NCI-H128 (cell line): ENCODE data around the gene INPP4A.

Experiments
- DNase-seq: peaks from one replicate; lab custom pipeline; 2025; ENCODE audit not compliant: unreplicated experiment; lab: John Stamatoyannopoulos, UW

Gene INPP4A

DNA sequence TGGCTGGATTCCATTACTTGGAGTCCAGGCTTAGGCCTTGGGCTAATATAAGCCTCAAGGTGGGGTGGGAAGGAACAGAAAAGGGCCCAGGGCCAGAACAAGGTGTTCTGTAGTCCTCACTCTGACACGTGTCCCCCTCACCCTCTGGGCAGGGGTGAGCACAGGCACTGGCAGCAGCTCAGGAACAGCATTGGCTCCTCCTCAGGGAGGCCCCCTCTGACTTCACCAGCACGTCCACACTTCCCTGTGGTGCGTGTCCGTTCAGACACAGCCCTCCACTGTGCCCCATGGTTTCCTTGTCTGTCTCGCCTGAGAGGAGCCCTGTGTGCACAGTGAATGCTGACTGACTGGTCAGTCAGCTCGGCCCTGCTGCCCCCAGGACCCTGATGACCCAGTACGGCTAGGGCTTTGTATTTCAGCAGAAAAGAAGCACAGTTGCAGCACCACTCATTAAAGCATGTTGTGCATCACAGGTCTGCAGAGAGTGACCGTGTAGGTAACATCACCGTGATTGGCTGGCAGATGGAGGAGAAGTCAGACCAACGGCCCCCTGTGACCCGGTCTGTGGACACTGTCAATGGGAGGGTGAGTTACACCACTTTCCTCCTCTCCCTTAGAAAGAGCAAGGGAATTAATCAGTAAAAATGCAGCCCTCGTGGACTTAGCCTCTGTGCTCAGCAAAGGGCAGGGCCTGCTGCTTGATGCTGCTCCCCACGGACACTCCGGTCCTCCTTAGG, 92.9 kb downstream of the INPP4A start:
- DNase-seq: no peak

DNA sequence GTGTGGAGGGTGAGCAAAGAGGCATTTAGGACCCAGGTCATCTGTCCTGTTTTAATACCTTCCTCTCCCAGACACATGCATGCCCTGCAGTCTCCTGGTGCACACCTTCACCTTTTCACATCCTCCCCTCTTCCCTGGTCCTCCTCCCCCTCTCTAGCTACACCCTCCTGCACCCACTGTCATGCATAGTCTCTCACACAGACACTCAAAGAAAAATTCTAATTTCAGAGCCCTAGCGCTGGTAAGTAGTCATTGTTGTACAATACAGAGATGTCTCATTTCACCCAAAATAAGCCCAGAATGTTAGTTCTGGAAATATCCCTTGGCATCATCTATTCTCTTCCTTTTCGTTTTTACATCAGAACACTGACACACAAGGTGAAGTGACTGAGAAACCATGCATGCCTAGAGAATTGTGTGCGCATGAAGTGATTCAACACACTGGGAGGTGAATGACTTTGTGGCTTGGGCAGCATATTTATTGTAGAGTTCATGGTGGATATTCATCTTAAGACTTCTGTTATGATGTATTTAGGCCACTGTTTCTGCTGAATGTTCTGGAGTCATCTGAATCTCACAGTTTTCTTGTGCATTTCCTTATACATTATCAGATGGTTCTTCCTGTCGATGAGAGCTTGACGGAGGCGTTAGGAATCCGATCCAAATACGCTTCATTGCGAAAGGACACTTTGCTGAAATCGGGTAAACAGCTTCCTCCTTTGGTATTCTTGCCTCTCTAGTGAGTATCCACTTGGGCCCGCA, 93.8 kb downstream of the INPP4A start:
- no peak for DNase-seq

DNA sequence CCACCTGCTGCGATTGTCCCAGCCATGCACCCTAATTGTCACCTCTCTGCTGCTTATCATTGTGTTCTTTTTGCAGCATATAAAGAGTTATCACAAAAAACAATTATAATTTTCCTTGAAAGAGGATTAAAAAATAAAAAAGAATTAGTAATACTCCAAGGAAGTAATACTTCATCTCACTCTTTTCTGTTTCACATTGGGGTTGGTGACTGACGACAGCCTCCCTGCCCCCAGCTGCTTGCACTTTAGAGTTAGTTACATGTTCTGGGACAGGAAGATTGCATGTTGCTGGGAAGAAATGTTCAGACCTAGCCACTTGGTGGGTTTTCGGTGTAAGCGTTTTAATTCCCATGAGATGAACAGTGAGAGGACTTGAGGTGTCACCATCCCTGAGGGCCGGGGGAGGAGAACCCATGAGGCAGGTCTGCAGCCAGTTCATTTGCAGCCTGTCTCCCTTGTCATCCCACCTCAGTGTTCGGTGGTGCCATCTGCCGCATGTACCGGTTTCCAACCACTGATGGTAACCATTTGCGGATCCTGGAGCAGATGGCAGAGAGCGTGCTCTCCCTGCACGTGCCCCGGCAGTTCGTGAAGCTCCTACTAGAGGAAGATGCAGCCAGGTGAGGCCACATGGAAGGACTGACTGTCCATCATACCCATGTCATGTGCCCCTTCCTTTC, 94.5 kb downstream of the INPP4A start:
- no peak for DNase-seq

DNA sequence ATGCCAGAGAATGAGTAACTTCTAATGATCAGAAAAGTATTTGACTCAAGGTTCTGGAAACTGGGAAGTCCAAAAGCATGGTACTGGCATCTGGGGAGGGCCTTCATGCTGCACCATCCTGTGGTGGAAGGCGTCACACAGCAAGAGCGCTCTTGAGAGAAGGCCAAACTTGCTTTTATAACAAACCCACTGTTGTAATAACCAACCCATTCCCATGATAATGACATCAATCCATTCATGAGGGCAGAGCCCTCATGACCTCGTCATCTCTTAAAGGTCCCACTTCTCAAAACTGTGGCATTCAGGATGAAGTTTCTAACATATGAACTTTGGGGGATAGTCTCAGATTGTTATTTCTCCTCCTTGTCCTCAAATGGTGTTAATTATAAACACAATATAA, 95.9 kb downstream of the INPP4A start:
- DNase-seq: no peak

DNA sequence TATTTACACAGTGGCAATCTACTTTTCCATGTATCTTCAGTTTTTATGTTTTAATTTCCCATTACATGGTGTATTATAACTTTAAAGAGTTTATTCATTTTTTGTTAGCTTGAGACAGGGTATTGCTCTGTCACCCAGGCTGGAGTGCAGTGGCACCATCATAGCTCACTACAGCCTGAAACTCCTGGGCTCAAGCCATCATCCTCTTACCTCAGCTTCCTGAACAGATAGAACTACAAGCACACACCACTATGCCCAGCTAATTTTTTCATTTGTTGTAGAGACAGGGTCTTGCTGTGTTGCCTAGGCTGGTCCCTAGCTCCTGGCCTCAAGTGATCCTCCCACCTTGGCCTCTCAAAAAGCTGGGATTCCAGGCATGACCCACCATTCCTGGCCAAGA, 96.8 kb downstream of the INPP4A start:
- DNase-seq: no peak

DNA sequence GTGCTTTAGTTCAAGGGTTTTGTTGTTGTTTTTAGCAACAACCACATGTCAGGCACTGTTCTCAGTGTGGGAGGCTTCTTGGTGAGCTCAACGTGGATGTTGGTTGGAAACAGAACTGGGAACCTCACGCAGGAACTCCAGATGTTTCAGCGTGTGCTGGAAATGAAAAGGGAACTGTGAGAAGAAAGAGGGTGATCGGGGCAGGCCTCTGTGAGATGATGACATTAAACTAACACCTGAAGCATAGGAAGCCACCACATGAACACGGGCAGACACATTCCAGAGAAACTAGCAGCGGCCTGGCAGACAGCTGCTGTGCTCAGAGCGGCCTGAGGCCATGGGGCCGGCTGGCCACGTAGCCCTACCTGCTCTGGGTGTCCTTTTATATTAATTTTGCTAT, 97.2 kb downstream of the INPP4A start:
- no peak for DNase-seq

DNA sequence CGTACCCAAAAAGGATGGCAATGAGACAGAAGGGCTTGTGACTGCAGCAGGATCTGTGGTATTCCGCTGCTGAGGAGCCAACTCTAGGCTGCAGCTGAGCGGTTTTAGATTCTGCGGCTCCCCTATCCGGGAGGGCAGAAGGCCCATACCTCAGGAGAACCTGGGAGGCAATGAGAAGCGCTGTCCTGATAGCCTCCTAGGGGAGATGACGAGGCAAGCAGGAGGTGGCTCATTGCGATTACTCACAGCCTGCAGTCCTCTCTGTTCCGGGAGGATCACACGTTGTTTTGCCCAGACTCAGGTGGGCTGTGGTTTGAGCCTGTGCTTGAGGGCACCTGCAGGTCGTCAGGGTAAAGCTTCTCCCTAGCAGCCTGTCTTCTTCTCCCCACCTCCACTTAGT, 98.6 kb downstream of the INPP4A start:
- no peak for DNase-seq

DNA sequence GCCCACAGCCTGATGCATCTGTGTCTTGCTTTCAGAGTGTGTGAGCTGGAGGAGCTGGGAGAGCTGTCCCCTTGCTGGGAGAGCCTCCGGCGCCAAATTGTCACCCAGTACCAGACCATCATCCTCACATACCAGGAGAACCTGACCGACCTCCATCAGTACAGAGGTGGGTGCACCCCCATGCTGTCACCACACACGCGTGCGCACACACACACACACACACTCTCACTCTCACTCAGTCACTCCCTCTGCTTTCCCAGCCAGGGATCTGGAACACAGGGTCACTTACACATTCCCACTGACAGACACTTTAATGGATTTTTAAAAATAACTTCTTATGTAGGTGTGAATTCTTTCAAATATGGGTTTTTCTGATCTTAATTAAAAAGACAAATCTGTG, 99.2 kb downstream of the INPP4A start:
- no peak for DNase-seq

DNA sequence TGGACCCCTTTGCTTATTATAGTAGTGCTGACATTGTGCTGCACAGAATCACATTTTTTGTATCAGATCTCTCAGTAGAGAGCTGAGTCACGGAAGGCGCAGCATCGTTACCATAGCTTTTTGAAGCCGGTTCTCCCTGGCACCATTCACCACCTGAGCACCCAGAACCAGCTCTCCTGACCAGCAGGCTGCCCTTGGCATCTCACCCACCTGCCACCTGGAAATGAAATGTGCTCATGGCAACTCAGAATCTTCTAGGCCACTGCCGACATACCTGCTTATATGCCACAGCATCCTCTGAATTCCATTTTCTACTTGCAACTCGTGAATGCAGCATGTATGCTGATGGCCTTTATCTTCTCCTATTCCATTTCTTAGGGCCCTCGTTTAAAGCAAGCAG, 100.9 kb downstream of the INPP4A start:
- no peak for DNase-seq

DNA sequence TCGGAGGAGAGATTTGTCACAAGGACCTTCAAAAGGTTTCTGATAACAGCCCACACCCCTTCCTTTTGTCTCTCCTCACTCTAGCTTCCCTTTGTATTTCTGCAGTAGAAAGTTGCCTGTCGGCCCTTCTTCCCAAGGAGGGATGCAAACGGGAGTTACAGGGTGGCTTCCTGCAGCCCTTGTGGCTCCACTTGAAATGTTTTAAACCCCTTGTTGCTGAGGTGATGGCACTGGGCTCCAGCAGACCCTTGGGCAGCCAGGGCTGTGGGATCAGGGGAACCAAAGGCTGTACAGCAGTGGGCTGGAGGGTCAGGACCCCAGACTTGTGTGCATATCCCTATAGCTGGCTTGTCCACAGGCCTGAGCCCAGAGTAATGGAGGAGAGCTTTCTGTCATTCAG, 101.5 kb downstream of the INPP4A start:
- DNase-seq: no peak

DNA sequence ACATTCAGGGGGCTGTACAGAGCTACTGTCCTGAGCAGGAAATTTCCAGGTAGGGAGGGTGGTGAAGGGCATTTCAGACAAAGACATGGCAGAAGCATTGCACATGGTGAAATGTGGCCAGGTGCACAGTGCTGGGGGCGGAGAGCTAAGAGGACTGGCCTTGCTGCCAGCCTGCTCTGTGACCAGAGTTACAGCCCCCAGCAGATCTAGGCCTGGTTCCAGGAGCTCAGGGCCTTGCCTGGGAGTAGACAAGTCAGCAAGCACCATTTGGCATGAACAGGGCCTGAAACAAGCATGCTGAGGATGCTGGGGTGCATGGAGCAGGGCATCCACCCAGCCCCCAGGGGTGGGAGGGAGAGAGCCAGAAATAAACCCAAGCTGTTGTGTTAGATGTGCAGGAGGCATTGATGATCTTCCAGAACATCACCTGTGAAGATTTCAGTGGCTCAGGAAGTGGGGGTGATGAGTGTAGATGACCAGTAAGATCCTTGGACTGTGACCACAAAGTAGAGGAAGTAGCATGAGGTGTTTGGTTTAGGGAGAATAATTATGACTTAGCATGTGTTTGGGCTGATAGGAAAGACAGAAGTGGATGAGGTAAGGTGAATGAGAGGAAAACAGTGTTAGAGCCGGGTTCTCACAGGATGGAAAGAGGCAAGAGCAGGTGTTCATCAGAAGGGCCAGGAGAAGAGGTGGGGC, 102.6 kb downstream of the INPP4A start:
- DNase-seq: no peak

DNA sequence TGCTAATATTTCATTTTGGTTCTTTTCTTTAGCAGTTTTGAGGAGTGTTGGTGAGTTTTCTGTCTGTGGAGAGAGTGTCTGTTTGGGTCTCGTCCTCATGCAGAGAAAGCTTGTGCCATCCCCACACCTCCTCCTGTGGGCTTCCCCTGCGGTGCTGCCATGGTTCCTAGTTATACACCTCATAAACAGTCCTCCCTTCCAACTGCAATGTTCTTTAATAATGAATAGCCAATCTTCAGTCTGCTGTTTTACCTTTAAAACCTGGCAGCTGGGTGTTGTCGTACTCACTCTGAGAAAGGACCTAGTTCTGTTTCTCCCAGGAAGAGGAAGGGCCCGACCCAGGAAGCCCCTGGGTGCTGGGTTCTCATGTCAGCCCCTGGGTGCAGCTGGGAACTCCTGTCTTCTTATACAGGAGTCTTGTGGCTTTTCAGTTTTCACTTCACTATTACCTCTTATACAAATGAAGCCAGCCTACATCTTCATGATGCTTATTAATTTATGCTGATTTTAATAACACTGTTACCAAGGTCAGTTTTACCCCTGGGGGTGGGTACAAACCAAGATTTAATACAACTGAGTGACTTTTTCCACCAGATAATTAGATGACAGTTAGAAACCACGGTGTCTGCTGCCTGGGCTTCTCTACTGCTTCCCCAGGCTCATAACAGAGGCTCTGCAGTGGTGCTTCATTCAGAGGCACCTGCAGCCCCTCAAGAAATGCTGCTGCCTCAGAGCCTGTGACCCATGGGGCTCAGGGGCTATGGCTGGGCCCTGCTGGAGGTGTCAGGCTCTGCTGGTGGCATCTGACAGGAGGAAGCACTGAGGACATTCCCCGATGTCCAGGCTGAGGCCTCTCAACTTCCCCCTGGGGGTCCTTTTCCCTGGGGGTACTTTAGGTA, 104.5 kb downstream of the INPP4A start:
- no peak for DNase-seq

DNA sequence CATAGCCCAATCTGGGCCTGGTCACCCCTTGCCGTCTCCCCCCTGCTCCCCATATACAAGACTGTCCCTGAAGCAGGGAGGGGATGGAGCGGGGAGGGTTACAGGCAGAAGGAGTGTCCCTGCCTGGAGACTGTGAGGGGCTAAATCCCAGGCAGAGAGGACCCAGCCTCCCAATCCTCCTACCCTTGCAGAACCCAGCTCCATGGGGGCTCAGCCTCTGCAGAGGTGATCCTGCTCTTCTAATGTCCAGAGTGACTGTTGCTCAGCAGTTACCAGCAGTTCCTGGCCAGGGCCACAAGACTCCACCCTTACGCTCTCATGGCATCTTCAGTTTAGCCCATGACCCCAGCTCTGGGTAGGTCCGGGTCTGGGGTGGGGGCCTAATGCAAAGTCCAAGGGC, 105.5 kb downstream of the INPP4A start:
- DNase-seq: no peak

DNA sequence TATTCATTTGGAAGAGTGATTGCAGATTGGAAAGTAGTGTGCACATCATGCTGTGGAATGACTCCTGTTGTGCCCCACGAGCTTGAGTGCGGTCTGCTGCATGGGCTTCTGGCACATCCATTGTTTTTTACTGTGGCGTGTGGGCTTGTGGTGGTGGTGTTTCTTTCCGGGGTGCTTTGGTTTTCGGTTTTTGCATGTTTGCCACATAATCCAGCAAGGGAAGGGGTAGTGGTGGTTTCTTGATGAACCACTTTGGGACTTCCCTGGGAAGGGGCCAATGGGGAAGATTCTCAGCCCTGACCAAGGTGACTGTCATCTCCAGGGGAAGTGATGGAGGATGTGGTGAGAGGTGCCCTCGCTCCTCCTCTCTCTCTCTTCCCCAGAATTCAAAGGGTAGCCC, 106.7 kb downstream of the INPP4A start:
- DNase-seq: no peak

DNA sequence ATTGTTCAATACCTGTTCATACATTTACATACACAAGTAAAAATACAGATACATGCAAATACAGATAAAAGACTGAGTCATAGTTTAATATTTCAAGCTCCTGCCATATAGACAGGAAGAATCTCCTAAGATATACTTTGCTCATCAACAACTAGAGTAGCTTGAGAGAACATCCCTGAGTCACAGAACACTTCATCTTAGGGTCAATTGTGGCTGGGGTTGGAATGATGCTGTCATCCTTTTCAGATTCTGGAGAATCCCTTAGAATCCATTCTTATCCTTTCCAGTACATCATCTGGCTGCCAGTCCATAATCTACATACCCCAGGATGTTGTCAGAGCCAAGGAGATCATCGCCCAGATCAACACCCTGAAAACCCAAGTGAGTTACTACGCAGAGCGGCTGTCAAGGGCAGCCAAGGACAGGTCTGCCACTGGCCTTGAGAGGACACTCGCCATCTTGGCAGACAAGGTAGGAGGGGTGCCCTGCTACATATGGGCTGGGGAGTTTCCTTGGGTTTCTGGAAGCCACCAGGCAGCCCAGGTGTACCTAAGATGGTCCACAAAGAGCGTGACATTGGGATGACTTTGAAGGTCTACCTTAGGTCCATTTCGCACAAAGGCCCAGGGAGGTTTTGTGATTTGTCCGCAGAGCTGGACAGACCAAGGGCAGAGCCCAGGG, 108.0 kb downstream of the INPP4A start:
- no peak for DNase-seq

DNA sequence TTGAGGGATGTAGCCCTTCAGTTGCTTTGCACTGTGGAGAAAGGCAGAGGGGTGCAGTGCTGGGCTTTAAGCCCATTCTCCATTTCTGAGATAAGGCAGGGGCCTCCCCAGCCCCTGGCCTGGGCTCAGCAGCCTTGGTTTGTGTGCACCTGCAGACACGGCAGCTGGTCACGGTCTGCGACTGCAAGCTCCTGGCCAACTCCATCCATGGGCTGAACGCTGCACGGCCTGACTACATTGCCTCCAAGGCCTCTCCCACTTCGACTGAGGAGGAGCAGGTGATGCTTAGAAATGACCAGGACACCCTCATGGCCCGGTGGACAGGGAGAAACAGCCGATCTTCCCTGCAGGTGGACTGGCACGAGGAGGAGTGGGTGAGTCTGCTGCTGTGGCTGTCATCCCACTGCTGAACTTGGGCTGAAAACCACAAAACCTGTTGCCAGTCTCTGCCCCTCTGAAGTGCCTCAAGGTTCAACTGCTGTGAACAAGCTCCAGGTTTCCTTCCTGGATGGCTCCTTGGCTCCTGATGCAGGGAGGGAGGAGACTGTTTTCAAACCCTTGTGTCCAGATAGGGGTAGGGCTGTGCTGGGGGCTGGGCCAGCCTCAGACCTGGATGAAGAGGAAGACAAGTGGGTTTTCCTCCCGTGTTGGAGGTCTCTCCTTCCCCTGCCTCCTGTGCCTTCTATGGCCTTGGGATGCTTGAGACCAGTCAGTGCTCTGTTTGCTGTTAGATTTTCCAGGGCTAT, 109.6 kb downstream of the INPP4A start:
- DNase-seq: no peak

DNA sequence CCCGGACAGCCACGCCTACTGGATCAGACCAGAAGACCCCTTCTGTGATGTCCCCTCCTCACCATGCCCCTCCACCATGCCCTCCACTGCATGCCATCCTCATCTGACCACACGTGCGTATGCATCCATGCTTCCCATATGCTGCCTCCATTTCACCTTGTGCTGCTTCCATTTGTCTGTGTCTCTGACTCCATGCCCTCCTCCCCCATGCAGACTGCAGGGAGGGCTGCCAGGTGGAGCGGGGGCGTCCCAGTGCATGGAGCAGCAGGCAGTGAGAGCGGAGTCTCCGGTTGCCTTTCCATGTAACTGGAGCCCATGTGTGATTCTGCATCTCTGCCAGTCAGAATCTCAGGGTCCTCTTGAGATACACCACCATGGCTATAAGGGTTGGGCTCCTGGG, 111.0 kb downstream of the INPP4A start:
- no peak for DNase-seq

DNA sequence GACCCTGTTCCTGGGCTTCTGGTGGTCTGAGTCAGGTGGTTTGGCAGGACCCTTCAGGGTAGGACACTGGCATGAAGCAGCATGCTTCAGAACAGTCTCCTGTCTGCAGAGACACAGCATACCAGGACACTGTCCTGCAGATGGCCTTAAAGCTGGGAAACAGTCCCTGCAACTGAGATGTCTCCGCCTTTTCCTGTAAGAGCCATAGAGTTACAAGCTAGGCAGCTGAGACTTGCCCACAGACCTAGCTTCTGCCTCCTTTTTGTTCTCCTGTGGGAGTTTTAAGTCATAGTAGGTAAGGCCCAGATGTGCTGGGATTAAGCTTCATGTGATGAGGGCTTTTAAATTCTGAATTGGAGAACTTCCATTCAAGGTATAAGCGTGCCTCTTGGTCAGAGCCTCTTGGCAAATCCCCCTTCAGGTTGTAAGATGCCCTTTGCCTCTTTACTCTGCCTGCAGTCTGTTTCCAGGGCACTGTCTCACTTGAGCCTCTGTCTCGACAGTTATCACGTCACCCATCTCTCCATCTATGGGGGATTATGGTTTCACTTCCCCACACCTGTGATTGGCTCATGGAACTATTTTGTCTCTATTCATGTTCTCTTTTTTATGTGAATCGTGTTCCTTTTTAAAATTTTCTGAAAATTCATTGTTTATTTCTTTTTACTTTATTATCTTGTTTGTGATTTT, 111.8 kb downstream of the INPP4A start:
- no peak for DNase-seq
